HG03575 (cell line): ENCODE data around the gene PHF2.

ENCODE experiments used
- ATAC-seq: cut with Tn5 transposase; IDR thresholded peaks from one replicate; pipeline ENCODE4 v1.9.1; 2021; ENCODE audit not compliant: unreplicated experiment, insufficient number of reproducible peaks, low FRiP score; ENCODE audit errors: extremely low read depth

Gene PHF2

GRCh38 chr9:93710370-93710723, 134.0 kb downstream of the PHF2 start:
- no peak for ATAC-seq

GRCh38 chr9:93711002-93711401, 134.6 kb downstream of the PHF2 start:
- ATAC-seq: no peak

DNA sequence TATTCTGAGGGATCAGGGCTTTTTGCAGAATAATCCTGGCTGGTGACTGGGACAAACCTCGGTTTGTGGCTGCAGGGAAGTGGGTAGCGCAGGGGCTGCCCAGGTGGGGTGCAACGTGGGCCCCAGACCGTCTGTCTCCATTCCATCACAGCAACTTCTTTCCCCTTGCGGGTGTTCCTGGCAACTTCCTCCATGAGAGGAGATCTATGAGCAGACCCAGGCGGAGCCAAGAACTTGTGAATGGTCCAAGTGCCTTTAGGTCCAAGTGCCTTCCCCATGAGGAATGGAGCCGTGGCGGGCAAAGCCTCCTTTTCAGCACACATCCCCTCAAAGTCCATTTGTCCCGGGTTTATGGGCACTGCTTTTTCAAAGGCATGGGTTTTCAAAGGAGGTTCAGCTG, 136.5 kb downstream of the PHF2 start:
- ATAC-seq: no peak

DNA sequence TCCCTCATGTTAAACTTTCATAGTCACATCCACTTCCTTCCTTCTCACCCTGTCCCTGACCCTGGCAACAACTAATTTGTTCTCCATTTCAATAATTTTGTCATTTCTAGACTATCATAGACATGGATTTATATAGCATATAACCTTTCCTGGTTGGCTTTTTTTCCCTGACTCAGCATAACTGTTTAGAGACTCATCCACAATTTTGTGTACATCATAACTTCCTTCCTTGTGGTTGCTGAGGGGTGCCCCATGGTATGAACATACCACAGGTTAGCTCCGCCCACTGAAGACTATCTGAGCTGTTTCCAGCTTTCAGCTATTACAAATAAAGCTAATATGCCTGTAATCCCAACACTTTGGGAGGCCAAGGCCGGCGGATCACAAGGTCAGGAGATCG, 137.3 kb downstream of the PHF2 start:
- no peak for ATAC-seq

DNA sequence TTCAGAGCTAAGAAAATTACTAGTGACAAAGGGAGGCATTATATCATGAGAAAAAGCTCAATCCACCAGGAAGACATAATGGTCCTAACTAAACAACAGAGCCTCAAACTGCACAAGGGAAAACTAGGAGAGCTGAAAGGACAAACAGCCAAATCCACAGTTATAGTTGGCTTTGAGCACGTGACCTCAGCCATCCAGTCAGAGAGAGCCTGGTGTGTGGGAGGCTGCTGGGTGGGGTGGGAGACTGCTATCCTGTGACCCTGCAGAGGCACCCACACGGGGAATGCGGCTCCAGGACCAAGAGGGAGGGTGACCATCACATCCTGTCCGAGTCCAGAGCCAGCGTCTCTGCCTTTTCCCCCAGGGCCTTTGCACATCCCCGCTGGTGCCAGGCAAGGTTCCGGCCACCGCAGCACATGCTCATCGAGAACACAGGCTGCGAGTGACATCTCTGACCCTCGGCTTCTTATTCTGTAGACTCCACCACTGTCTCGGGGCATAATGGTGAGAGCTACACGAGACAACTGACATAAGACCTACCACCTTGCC, 145.1 kb downstream of the PHF2 start:
- ATAC-seq: no peak

DNA sequence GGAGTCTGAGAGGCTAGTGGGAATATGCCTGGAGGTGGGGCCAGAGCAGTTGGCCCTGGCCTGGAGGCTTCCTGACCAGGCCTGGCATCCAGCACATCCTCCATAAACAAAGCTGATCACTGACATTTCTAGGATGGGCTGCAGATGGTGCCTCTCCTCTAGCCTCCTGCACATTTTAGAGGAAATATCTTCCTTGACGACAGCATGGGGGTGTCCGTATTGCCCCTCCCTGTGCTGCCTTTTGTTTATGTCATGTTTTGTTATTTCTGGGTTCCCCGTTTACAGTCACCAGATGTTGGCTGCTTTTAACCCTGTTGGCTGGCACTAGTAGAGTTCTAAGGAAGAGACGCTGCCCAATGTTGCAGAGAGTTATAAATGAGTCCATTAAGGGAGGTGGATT, 148.5 kb downstream of the PHF2 start:
- no peak for ATAC-seq

GRCh38 chr9:93725382-93725781, 149.0 kb downstream of the PHF2 start:
- no peak for ATAC-seq

- no peak for ATAC-seq
Observed at GRCh38 chr9:93726147-93726546, 149.8 kb downstream of the PHF2 start.
